Embryonic facial prominence (tissue), 1 donor: ENCODE results near the gene LSG1.
"Not testable (repeated sequence)": the region's sequence is repeated elsewhere in the genome, so short reads cannot be mapped to it uniquely, and the experiment has no call there.

Experiments used
- DNase-seq: peaks from one replicate; pipeline ENCODE4 v3.0.0-alpha.2; 2016; ENCODE audit errors: extremely low spot score

LSG1 gene

DNA sequence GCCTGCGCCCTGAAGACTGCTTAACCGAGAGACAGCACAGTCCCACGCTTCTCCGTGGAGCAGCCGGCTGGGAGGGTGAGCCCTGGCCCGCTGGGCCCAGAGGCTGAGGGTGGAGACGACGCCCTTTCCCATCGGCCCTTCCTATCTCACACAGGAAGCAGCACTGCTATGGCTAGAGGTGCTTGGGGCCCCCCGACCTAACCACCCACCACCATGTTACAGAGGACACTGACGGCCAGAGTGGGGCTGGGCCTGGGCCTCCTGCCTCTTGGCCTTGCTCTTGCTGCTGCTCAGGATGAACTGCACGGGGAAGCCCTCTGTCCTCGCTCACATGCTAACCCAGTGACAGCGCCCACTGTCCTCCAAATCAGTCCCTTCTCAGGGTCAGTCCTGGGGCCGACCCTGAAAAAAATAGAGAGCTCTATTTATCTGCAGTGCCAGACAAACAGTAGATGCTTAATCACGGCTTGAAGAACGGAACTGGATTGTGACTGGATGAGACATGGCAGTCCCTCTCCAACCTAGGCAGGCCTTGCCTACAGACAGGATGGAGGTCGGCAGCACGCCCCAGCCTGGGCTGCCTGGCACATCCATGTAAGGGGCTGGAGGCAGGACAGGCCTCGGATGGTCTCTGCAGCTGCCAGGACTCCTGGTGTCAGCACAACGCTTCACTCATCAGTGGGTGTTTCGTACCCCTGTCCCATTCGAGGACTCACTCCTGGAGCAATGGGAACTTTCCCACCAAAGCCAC is 53.0 kb downstream of the LSG1 start:
- DNase-seq: no peak

- DNase-seq: no peak
These were observed 54.2 kb downstream of the LSG1 start for GRCh38 chr3:194617827-194618226.

DNA sequence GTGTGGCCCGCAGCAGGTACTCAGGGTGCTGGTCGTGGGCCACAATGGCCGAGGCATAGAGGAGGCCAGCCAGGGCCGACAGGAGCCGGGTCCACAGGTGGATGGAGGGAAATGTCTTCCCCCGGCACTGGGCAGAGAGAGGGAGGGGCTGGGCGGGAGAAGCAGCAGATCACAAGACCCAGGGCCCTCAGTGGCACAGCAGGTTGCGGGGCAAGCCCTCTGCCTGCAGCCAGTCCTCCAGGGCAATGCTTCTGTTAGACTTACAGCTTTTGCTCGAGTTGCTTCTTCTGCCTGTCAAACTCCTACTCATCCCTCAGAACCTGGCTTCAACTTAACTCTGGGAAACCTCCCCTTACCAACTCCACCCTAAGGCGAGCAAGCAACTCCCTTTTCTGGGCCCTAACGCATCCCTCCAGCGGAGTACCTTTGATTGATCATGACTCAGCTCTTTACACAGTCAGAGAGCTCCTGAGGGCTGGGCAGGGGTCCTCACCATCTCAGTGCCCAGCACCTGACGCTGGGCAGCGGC is 54.8 kb downstream of the LSG1 start:
- no peak for DNase-seq

DNA sequence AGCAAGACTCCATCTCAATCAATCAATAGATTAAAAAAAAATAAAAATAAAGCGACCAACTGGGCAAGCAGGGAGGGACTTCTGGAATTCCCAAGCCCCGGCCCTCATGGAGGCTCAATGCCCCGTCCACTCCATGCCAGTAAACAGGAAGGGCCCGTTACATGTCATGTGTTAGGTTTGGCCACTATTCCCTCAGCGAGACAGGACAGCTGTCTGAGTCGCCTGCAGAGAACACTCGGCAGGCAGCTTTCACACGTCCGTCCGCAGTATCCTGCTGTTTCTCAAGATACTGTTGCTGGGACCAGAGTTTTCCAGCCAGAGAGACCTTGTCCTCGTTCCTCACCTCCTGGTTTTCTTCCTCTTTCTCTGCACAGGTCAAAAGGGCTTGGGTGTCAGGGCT is 56.8 kb downstream of the LSG1 start:
- no peak for DNase-seq

DNA sequence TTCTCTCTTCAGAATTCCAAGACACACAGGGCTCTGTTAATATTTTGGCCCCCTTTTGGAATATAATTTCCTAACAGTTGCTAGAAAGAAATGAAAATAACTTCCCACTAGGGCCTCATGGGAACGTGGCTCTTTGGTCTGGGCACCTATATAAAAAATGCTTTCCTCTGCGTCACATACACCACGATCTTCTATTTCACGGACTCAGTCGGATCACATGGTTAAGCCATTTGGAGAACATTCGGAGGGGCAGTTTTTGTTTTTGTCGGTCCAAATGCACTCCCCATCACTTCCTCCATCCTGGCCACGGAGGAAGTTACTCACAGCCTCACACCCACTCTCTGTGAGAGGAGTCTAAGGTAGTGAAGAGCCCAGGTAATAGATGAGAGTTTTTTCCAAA is 59.8 kb downstream of the LSG1 start:
- no peak for DNase-seq

- no peak for DNase-seq
These were observed 61.3 kb downstream of the LSG1 start for GRCh38 chr3:194610689-194611088.

- no peak for DNase-seq
These were observed 62.4 kb downstream of the LSG1 start for GRCh38 chr3:194609601-194610000.

- DNase-seq: no peak
These were observed 63.0 kb downstream of the LSG1 start for GRCh38 chr3:194608981-194609380.

GRCh38 chr3:194607592-194608389 is 64.2 kb downstream of the LSG1 start:
- DNase-seq: no peak

GRCh38 chr3:194606941-194607340 is 65.0 kb downstream of the LSG1 start:
- DNase-seq: no peak

- DNase-seq: no peak
These were observed 65.8 kb downstream of the LSG1 start for GRCh38 chr3:194606163-194606562.

DNA sequence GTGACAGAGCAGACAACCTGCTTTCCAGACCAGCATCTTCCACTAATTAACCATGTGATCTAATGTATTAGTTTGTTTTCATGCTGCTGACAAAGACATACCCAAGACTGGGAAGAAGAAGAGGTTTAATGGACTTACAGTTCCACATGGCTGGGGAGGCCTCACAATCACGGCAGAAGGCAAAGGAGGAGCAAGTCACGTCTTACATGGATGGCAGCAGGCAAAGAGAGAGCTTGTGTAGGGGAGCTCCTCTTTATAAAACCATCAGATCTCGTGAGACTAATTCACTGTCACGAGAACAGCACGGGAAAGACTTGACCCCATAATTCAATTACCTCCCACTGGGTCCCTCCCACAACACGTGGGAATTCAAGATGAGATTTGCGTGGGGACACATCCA is 66.7 kb downstream of the LSG1 start:
- DNase-seq: not testable (repeated sequence)

DNA sequence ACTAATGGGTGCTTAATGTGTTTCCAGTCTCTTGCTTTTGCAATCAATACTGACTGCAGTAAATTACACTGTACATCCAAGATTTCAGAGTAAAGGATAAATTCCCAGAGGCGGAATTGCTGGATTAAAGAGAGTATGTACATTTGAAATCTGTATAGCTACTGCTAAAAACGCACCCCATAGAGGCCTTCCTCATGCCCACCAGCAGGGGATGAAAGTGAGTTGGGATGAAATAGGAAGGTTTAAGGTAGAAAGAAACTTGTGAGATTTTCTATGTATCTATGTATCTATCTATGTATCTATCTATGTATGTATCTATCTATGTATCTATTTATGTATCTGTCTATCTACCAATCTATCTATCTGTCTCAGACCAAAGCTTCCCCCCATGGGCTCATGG is 67.2 kb downstream of the LSG1 start:
- DNase-seq: no peak

GRCh38 chr3:194604126-194604525 is 67.9 kb downstream of the LSG1 start:
- no peak for DNase-seq

GRCh38 chr3:194602669-194603171 is 69.3 kb downstream of the LSG1 start:
- DNase-seq: no peak

GRCh38 chr3:194598771-194599557 is 73.0 kb downstream of the LSG1 start:
- DNase-seq: no peak

DNA sequence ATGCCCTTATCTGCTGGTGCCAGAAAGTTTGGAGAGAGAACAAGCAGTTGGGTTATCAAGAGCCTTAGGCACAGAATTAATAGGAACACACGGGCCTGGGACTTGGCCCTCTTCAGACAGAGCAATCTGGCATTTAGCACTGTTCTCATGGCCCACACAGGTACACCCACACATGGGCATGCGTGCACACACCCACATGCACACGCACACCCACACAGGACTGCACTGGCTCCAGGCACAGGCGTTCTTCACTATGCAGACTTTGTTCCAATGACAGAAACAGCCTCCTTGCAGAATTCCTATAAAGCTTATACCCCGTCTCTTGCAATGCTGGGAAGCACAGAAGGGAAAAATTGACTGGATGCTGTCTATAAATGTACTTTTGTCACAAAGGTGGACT is 75.1 kb downstream of the LSG1 start:
- no peak for DNase-seq

GRCh38 chr3:194592798-194593752 is 78.9 kb downstream of the LSG1 start:
- peak; percentile 88 for DNase-seq
